Naive thymus-derived CD4-positive, alpha-beta T cell (primary cell): ENCODE measurements around the gene AGMO. TPM values are rescaled to one million over a fixed set of nuclear protein-coding genes. Genes with fewer than 3 reads are reported as not detected.
"Not testable (repeated sequence)": the region's sequence is repeated elsewhere in the genome, so short reads cannot be mapped to it uniquely, and the experiment has no call there.

ENCODE experiments used
- ATAC-seq: fragments of 150-1000 bp; cut with Tn5 transposase; 2 replicates; pipeline ENCODE4 v1.10.0; 2021; ENCODE audit warnings: mild to moderate bottlenecking, moderate library complexity
- CTCF ChIA-PET: fragments of 350-600 bp; sonication (Branson Sonifier 250); formaldehyde crosslinking; loops from one replicate; lab custom pipeline; 2021; ENCODE audit warnings: antibody characterized with exemption; lab: Charles Lee
- POLR2A ChIA-PET: fragments of 350-600 bp; sonication (Branson Sonifier 250); formaldehyde crosslinking; loops from one replicate; lab custom pipeline; 2021; ENCODE audit warnings: antibody characterized with exemption, inconsistent platforms; lab: Charles Lee
- DNase-seq, 9 donors: peaks; one replicate each; pipeline versions ENCODE4 v3.0.0 to v3.0.0-alpha.2; 2020 to 2022; ENCODE audit warnings: mixed read lengths in 1 of 9
- H3K27ac ChIP-seq: one replicate; pipeline ENCODE4 v1.7.0; 2013; ENCODE audit warnings: mild to moderate bottlenecking, low read depth, low read length, moderate library complexity
- H3K27me3 ChIP-seq, 2 donors: one replicate each; pipeline ENCODE4 v1.7.0; 2013; ENCODE audit warnings: low read length in 2 of 2, mild to moderate bottlenecking in 2 of 2, moderate library complexity in 2 of 2; ENCODE audit not compliant: control insufficient read depth in 2 of 2, insufficient read depth in 2 of 2
- H3K36me3 ChIP-seq, 3 experiments: 1 replicate in 2 of 3; 2 replicates in 1 of 3; pipeline ENCODE4 v1.7.0; 2013; ENCODE audit warnings: low read length in 3 of 3, mild to moderate bottlenecking in 3 of 3, moderate library complexity in 1 of 3; ENCODE audit not compliant: insufficient read depth in 3 of 3, control insufficient read depth in 2 of 3
- H3K4me1 ChIP-seq, 2 donors: one replicate each; pipeline ENCODE4 v1.7.0; 2013; ENCODE audit warnings: low read length in 2 of 2, mild to moderate bottlenecking in 2 of 2, moderate library complexity in 1 of 2; ENCODE audit not compliant: control insufficient read depth in 2 of 2, insufficient read depth in 2 of 2
- H3K4me3 ChIP-seq: 2 replicates; pipeline ENCODE4 v1.7.0; 2013; ENCODE audit warnings: mild to moderate bottlenecking, low read length
- H3K9me3 ChIP-seq, 3 experiments: 1 replicate in 2 of 3; 2 replicates in 1 of 3; pipeline ENCODE4 v1.7.0; 2013; ENCODE audit warnings: low read length in 3 of 3; ENCODE audit not compliant: control insufficient read depth in 2 of 3
- H3K27ac Mint-ChIP-seq, 9 donors: one replicate each; pipeline ENCODE4 v1.8.0; 2020 to 2022; ENCODE audit warnings: mixed read lengths in 9 of 9, mild to moderate bottlenecking in 8 of 9, moderate library complexity in 5 of 9, inconsistent platforms in 2 of 9
- H3K27me3 Mint-ChIP-seq, 5 donors: one replicate each; pipeline ENCODE4 v1.8.0; 2021 to 2022; ENCODE audit warnings: mixed read lengths in 5 of 5, mild to moderate bottlenecking in 1 of 5
- H3K36me3 Mint-ChIP-seq, 5 donors: one replicate each; pipeline ENCODE4 v1.8.0; 2020 to 2022; ENCODE audit warnings: mixed read lengths in 5 of 5, mild to moderate bottlenecking in 3 of 5, inconsistent platforms in 1 of 5
- H3K4me1 Mint-ChIP-seq, 7 donors: one replicate each; pipeline ENCODE4 v1.8.0; 2020 to 2022; ENCODE audit warnings: mixed read lengths in 7 of 7, mild to moderate bottlenecking in 3 of 7, inconsistent platforms in 1 of 7
- H3K4me3 Mint-ChIP-seq, 10 donors: one replicate each; pipeline ENCODE4 v1.8.0; 2020 to 2022; ENCODE audit warnings: mild to moderate bottlenecking in 10 of 10, mixed read lengths in 10 of 10, moderate library complexity in 6 of 10, inconsistent platforms in 2 of 10
- H3K9me3 Mint-ChIP-seq, 11 donors: one replicate each; pipeline ENCODE4 v1.8.0; 2020 to 2022; ENCODE audit warnings: mixed read lengths in 11 of 11, mild to moderate bottlenecking in 4 of 11, inconsistent platforms in 1 of 11, moderate library complexity in 1 of 11
- intact Hi-C, 2 donors: fragments of 100-400 bp; cut with micrococcal nuclease; formaldehyde crosslinking; loops; one replicate each; pipeline ENCODE4 v1.15.1; 2023
- polyA plus RNA-seq, 2 donors: library from polyadenylated mRNA; unstranded; fragments of 300-500 nt; fragmentation: Illumina TruSeq; gene quantifications; one replicate each; pipeline ENCODE4 v1.2.3, GENCODE V29; 2021
- total RNA-seq, 6 experiments: library from RNA in 5 of 6; stranded (reverse) in 5 of 6; gene quantifications; 1 replicate in 5 of 6; 2 replicates in 1 of 6; pipeline ENCODE4 v1.2.3 and lab custom pipeline; 2021 to 2026

Gene AGMO
- total and polyA plus RNA-seq, 7 experiments from 2014 or later = not detected

DNA sequence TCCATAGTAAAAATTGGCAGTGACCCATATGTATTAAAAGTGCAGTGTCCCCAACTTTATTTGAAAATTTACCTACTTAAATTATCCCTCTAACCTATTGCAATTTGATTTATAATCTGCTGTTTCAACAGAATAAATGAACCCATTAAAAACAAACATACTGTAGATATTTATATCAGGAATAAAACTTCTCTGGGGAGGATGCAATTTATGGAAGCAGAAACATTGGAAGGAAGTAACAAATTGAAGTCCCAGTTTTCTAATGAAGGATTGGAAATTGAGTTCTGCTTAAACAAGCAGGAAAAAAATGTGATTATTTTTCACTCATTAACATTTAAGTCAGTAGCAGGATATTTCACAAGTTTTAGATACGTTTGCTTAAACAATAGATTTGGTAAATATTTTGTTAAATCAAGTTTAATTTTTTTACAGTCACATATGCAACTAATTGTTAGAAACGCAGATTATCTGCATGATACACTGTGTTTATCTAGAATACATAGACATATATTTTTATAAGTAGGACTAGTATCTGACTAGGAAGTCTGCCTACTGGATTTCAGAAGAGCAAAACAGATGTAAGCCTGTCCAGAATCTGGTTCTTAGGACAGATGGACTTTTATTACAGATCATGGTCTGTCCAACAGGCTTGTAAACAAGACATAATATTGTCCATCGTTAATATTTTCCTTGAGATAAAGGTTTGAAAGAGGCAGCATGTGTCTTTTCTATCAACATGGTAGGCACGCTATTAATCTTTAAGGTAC is 5.3 kb downstream of the AGMO start:
- H3K4me1 Mint-ChIP-seq = no peaks in the 10 kb centered on the region
- peaks cover 0 to 9% (median 3%) of the 10 kb centered on the region in 11 donors for H3K9me3 Mint-ChIP-seq
- H3K27me3 Mint-ChIP-seq = no peaks in the 10 kb centered on the region
- ATAC-seq (no peak), DNase-seq (no peak)
- Histone ChIP-seq H3K9me3 (no peaks in the 10 kb centered on the region), H3K27me3 (no peaks in the 10 kb centered on the region), H3K4me1 (no peaks in the 10 kb centered on the region), H3K27ac (no peak overlapping the region), H3K4me3 (no peak overlapping the region), H3K36me3 (no peaks in the 10 kb centered on the region)
- H3K27ac Mint-ChIP-seq = no peak overlapping the region
- no peak overlapping the region for H3K4me3 Mint-ChIP-seq
- ChIA-PET CTCF (no interaction called here), POLR2A (no interaction called here)
- intact Hi-C loops = no loop called here
- no peaks in the 10 kb centered on the region for H3K36me3 Mint-ChIP-seq

DNA sequence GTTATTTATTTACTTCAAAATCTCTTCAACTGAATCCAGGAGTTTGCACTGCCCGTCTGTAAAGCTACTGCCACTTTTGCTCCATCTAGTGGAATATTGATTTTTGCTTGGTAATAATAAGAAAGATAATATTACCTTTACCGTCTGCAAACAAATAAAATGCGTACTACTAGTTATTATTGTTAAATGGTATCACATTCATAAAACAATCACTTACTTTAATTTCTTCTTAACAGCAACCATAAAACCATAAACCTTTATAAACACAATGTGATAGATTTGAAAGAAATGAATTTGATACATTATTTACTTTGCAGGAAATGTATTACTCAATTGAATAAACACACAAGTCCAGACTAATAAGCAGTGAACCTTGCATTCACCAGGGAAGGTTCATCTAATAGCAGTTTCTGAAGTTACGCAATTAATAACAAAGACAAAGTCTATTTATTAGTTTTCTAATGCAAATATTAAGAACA is 6.4 kb downstream of the AGMO start:
- Mint-ChIP-seq H3K4me3 (no peak overlapping the region), H3K27ac (no peak overlapping the region), H3K36me3 (no peaks in the 10 kb centered on the region), H3K27me3 (no peaks in the 10 kb centered on the region), H3K9me3 (peaks cover 0 to 9% (median 0%) of the 10 kb centered on the region in 11 donors), H3K4me1 (no peaks in the 10 kb centered on the region)
- H3K36me3 ChIP-seq = no peaks in the 10 kb centered on the region
- no peaks in the 10 kb centered on the region for H3K27me3 ChIP-seq
- intact Hi-C loops = no loop called here
- no peak overlapping the region for H3K4me3 ChIP-seq
- ATAC-seq (no peak), DNase-seq (no peak)
- POLR2A ChIA-PET = no interaction called here
- H3K27ac ChIP-seq = no peak overlapping the region
- no peaks in the 10 kb centered on the region for H3K9me3 ChIP-seq
- H3K4me1 ChIP-seq = no peaks in the 10 kb centered on the region
- CTCF ChIA-PET = no interaction called here

DNA sequence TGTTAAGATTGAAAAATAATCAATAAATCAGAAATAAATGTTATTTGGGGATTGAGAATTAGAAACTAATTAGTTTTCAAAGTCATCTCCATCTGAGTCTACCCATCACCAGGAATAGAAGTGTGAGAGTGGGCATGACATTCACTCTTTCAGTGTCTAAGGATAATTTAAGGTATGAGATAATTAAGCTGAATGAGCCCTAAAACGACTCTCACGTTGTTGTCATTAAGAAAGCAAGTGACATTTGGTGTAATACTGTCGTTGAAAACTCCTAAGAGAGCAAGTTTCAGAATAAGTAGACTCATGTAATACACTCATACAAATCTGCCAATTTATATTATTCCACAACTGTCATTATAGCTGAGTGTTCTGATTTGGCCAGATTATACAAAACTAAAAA is 7.1 kb downstream of the AGMO start:
- H3K36me3 Mint-ChIP-seq = no peaks in the 10 kb centered on the region
- DNase-seq (no peak), ATAC-seq (no peak)
- H3K4me1 Mint-ChIP-seq = no peaks in the 10 kb centered on the region
- Histone ChIP-seq H3K4me3 (no peak overlapping the region), H3K9me3 (no peaks in the 10 kb centered on the region), H3K27me3 (no peaks in the 10 kb centered on the region), H3K36me3 (no peaks in the 10 kb centered on the region), H3K4me1 (no peaks in the 10 kb centered on the region), H3K27ac (no peak overlapping the region)
- no peaks in the 10 kb centered on the region for H3K27me3 Mint-ChIP-seq
- ChIA-PET CTCF (interaction anchor here (0.7 kb wide), 1 partner anchor 110 kb away, joined by 5 read pairs; no protein-coding TSS in a partner anchor), POLR2A (no interaction called here)
- peaks cover 0 to 9% (median 0%) of the 10 kb centered on the region in 11 donors for H3K9me3 Mint-ChIP-seq
- no peak overlapping the region for H3K27ac Mint-ChIP-seq
- no peak overlapping the region for H3K4me3 Mint-ChIP-seq
- intact Hi-C loops = no loop called here

DNA sequence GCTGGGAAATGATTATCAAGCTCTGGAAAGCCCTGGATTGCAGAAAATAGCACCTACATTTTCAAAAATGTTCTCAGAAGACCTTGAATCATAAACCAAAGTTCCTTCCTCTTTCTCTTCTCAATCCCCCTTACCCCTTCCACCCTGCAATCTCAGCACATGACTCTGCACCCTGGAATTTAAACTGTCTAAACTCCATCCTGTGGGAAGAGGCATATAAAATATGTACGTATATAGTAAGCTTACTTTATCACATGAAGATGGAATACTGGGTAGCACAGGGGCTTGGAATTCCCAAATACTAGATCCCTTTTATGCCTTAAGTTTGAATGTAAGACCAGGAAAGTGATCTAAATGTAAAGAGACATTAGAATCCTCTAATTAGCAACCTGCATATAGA is 7.7 kb downstream of the AGMO start:
- H3K9me3 ChIP-seq = no peaks in the 10 kb centered on the region
- CTCF ChIA-PET = no interaction called here
- POLR2A ChIA-PET = no interaction called here
- no peaks in the 10 kb centered on the region for H3K27me3 ChIP-seq
- no peaks in the 10 kb centered on the region for H3K4me1 ChIP-seq
- H3K4me3 ChIP-seq = no peak overlapping the region
- no peaks in the 10 kb centered on the region for H3K27me3 Mint-ChIP-seq
- intact Hi-C loops = no loop called here
- DNase-seq = no peak
- H3K27ac Mint-ChIP-seq = no peak overlapping the region
- peaks cover 0 to 6% (median 0%) of the 10 kb centered on the region in 11 donors for H3K9me3 Mint-ChIP-seq
- H3K4me1 Mint-ChIP-seq = no peaks in the 10 kb centered on the region
- no peak overlapping the region for H3K4me3 Mint-ChIP-seq
- H3K36me3 Mint-ChIP-seq = no peaks in the 10 kb centered on the region
- no peak overlapping the region for H3K27ac ChIP-seq
- no peak for ATAC-seq
- no peaks in the 10 kb centered on the region for H3K36me3 ChIP-seq

DNA sequence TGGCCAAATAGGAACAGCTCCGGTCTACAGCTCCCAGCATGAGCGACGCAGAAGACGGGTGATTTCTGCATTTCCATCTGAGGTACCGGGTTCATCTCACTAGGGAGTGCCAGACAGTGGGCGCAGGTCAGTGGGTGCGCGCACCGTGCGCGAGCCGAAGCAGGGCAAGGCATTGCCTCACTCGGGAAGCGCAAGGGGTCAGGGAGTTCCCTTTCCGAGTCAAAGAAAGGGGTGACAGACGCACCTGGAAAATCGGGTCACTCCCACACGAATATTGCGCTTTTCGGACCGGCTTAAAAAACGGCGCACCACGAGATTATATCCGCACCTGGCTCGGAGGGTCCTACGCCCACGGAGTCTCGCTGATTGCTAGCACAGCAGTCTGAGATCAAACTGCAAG is 14.5 kb downstream of the AGMO start:
- H3K27me3 Mint-ChIP-seq, H3K4me3 ChIP-seq, DNase-seq, ATAC-seq, POLR2A ChIA-PET, H3K9me3 ChIP-seq, CTCF ChIA-PET, H3K36me3 Mint-ChIP-seq, H3K4me3 Mint-ChIP-seq, H3K27me3 ChIP-seq, H3K27ac ChIP-seq, intact Hi-C loops, H3K4me1 Mint-ChIP-seq, H3K27ac Mint-ChIP-seq, H3K4me1 ChIP-seq, H3K36me3 ChIP-seq: not testable (repeated sequence)
- peaks cover 0 to 13% (median 4%) of the 10 kb centered on the region in 11 donors for H3K9me3 Mint-ChIP-seq

DNA sequence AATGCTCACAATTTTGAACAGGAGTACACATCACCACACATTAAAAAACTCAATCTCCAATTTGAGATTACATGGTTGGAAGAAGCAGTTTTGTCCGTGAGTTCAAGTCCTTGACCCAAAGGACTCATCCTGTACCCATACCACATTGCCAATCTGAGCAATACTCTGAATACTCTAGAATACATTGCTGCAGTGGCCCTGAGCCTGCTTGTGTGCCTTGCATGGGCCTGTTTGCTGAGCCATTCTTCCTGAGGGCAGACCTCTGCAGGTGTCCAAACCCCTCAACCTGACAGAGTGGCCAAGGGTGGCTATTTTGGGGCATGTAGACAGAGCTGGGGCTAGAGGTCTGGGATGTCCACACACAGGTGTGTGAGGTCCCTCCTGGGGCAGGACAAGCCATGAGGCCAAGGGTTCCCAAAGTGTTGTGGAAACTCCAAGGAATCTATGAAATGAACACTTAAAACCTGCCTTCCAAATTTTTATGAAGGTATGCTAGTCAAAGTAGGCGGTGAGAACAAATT is 15.5 kb downstream of the AGMO start:
- no peaks in the 10 kb centered on the region for H3K27me3 ChIP-seq
- H3K4me1 ChIP-seq = no peaks in the 10 kb centered on the region
- Mint-ChIP-seq H3K4me3 (no peak overlapping the region), H3K4me1 (no peaks in the 10 kb centered on the region), H3K27me3 (no peaks in the 10 kb centered on the region), H3K27ac (no peak overlapping the region), H3K9me3 (peaks cover 0 to 12% (median 5%) of the 10 kb centered on the region in 11 donors), H3K36me3 (no peaks in the 10 kb centered on the region)
- POLR2A ChIA-PET = no interaction called here
- H3K27ac ChIP-seq = no peak overlapping the region
- no peak overlapping the region for H3K4me3 ChIP-seq
- intact Hi-C loops = no loop called here
- H3K36me3 ChIP-seq = no peaks in the 10 kb centered on the region
- CTCF ChIA-PET = no interaction called here
- H3K9me3 ChIP-seq = no peaks in the 10 kb centered on the region
- DNase-seq = no peak
- ATAC-seq = no peak

DNA sequence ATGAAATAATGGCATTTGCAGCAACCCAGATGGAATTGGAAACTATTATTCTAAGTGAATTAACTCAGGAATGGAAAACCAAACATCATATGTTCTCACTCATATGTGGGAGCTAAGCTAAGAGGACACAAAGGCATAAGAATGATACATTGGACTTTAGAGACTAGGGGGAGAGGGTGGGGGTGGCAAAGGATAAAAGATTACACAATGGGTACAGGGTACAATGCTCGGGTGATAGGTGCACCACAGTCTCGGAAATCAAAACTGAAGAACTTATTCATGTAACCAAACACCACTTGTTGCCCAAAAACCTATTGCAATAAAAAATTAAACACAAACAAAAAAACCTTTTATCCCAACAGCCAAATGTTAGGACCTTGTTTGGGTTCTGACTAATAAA is 17.8 kb downstream of the AGMO start:
- Mint-ChIP-seq H3K9me3 (peaks cover 4 to 19% (median 9%) of the 10 kb centered on the region in 11 donors), H3K4me3 (no peak overlapping the region), H3K4me1 (no peaks in the 10 kb centered on the region), H3K27ac (no peak overlapping the region), H3K27me3 (no peaks in the 10 kb centered on the region), H3K36me3 (no peaks in the 10 kb centered on the region)
- H3K27me3 ChIP-seq = no peaks in the 10 kb centered on the region
- intact Hi-C loops = no loop called here
- ChIA-PET POLR2A (no interaction called here), CTCF (no interaction called here)
- peaks cover 0 to 9% (median 0%) of the 10 kb centered on the region in 3 experiments for H3K9me3 ChIP-seq
- H3K4me1 ChIP-seq = no peaks in the 10 kb centered on the region
- H3K27ac ChIP-seq = no peak overlapping the region
- H3K36me3 ChIP-seq = no peaks in the 10 kb centered on the region
- ATAC-seq (no peak), DNase-seq (no peak)
- no peak overlapping the region for H3K4me3 ChIP-seq
